IPS-18c (cell line): Measurements from ENCODE around the gene GDF2.

Experiments used
- H3K4me3 ChIP-seq: 2 replicates; pipeline ENCODE4 v1.7.0; 2013; ENCODE audit warnings: low read depth, mild to moderate bottlenecking, low read length, moderate library complexity; ENCODE audit not compliant: insufficient read depth
- H3K9me3 ChIP-seq: one replicate; pipeline ENCODE4 v1.6.1; 2013; ENCODE audit warnings: mild to moderate bottlenecking, low read length, moderate library complexity; ENCODE audit not compliant: control insufficient read depth, insufficient read depth

GDF2 gene

GRCh38 chr10:47322300-47323061 is at the start of gene GDF2:
GDF2 (plus strand) TSS chr10:47322454; CDS start chr10:47322669, 215 bp downstream.
- H3K4me3 ChIP-seq, result no peak within 1 kb of the TSS
- H3K9me3 ChIP-seq, result no peaks in the 10 kb centered on the region

GRCh38 chr10:47276071-47276470 is 46.2 kb upstream of the GDF2 start:
- no peak overlapping the region for H3K4me3 ChIP-seq

GRCh38 chr10:47276576-47277351 is 45.5 kb upstream of the GDF2 start:
- no peaks in the 10 kb centered on the region for H3K9me3 ChIP-seq
- H3K4me3 ChIP-seq, result no peak overlapping the region

More at GRCh38 chr10:47276071-47276470, 46.2 kb upstream of the GDF2 start:
- no peaks in the 10 kb centered on the region for H3K9me3 ChIP-seq

- Histone ChIP-seq H3K9me3 (no peaks in the 10 kb centered on the region), H3K4me3 (no peak overlapping the region)
These were observed 44.7 kb upstream of the GDF2 start for GRCh38 chr10:47277352-47278151.

DNA sequence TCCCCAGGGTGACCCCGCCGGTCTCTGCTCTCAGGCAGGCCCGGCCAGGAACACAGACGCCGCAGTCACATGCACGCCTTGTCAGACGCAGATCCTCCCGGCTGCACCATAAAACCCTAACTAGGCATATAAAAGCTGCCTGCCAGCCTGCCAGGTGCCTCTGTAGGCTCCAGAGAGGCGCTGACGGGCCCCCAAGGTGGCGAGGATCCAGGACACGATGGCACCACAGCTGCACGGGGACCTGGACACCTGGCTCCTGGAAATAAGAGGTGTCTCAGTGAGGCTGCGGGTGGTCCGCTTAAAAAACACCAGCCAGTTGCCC is 44.1 kb upstream of the GDF2 start:
- Histone ChIP-seq H3K9me3 (no peaks in the 10 kb centered on the region), H3K4me3 (no peak overlapping the region)

- Histone ChIP-seq H3K4me3 (no peak overlapping the region), H3K9me3 (no peaks in the 10 kb centered on the region)
These were observed 43.5 kb upstream of the GDF2 start for GRCh38 chr10:47278720-47279119.

DNA sequence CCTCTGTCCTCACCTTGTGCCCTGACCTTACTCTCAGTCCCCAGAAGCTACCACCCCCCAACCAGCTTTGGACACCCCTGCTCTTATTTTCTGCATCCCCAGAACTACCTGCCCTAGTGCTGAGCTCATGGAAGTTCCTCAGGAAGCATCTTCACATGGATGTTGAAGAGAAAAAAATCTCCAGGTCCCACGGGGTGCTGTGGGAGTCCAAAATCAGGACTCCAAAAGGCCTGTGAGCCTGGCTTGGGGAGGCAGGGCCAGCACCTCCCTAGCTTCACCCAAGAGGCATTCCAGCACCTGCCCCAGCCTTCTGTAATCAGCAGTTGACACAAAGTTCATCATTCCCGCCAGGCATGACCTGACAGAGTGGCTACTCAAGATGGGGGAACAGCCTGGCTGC is 43.0 kb upstream of the GDF2 start:
- H3K9me3 ChIP-seq, result no peaks in the 10 kb centered on the region
- H3K4me3 ChIP-seq, result no peak overlapping the region

GRCh38 chr10:47282005-47282656 is 40.1 kb upstream of the GDF2 start:
- H3K4me3 ChIP-seq, result no peak overlapping the region
- H3K9me3 ChIP-seq, result no peaks in the 10 kb centered on the region

DNA sequence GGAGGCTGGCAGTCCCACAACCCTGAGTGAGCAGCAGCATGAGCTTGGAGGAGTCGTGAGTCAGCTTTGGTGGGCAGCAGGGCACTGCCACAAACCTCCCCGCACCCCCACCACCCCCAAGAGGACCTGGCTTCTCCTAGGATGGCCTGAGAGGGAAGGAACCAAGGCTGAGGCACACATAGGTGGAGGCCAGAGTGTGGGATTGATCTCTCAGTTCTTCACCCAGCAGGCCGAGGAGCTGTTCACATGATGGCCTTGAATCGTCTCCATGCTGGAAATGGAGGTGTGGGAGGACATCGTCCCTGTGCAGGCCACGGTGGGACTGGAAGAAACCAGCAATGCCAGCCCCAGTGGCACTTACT is 39.6 kb upstream of the GDF2 start:
- H3K4me3 ChIP-seq, result no peak overlapping the region

GRCh38 chr10:47283101-47283630 is 39.1 kb upstream of the GDF2 start:
- H3K4me3 ChIP-seq, result no peak overlapping the region

More for the DNA sequence above, 39.6 kb upstream of the GDF2 start:
- H3K9me3 ChIP-seq, result no peaks in the 10 kb centered on the region

DNA sequence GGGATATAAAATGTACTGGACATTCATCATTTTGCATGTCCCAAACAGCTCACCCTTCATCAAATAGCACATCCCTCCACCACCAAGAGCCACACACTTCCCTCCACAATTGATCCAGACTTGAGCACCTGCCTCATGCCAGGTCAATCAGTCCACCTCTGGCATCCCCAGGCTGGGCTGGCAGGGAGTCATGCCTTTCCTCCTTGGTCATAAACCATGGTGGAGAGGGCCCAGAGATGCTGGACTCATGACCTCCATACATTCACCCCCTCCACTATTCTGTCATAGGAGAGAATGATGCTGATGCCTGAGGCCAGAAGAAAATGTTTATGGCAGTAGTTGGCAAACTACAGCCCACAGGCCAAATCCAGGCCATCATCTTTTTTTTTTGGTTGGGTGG is 38.4 kb upstream of the GDF2 start:
- H3K4me3 ChIP-seq, result no peak overlapping the region
- H3K9me3 ChIP-seq, result no peaks in the 10 kb centered on the region

More at GRCh38 chr10:47283101-47283630, 39.1 kb upstream of the GDF2 start:
- H3K9me3 ChIP-seq, result no peaks in the 10 kb centered on the region

DNA sequence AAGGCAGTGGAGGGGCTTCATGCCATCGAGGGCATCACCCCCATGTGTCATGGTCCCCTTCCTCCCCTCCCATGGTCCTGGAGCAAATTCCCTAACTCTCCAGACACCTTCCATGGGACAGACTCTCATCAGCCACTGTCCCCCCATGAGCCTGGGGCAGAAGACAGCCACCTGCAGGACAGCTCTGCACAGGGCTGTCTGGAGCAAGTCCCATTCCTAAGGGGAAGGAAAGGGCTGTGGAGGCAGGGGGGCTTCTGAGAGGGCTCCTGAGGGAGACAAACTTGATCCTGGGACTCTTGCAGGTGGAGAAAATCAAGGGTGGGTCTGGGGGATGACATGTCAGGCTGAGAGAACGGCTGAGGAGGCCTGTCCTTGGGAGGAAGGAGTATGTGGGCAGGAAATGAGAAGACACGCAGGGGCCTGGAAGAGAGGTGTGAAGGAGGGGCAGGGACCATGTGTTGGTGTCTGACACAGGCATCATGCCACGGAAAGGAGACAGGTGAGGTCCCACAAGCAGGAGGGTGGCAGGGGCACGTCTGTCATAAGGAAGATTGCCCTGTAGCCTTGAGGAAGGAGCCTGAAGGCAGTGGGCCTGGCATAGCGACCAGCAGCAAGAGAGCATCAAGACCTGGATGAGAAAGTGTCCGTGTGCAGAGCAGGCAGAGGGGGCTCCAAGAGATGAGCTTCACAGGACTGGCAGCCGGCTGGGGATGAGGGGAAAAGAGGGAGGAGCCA is 36.7 kb upstream of the GDF2 start:
- no peaks in the 10 kb centered on the region for H3K9me3 ChIP-seq
- no peak overlapping the region for H3K4me3 ChIP-seq

DNA sequence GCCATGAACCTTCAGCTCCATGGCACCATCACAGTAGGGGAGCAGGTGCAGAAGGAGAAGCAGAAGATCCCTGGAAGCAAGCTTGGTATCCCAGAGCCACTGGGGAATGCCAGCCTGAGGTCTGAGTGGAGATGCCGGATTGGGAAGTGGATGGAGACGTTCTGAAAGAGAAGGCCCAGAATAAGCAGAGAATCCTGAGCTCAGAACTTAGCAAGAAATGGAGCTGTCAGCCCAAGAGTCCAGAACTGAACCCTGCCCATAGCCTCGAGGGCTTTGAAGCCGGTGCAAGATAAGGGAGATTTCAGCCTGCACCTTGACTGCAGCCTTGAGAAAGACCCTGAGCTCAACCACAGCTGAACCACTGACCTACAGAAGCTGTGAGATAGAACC is 36.1 kb upstream of the GDF2 start:
- Histone ChIP-seq H3K4me3 (no peak overlapping the region), H3K9me3 (no peaks in the 10 kb centered on the region)

GRCh38 chr10:47286591-47287315 is 35.5 kb upstream of the GDF2 start:
- Histone ChIP-seq H3K9me3 (no peaks in the 10 kb centered on the region), H3K4me3 (no peak overlapping the region)

DNA sequence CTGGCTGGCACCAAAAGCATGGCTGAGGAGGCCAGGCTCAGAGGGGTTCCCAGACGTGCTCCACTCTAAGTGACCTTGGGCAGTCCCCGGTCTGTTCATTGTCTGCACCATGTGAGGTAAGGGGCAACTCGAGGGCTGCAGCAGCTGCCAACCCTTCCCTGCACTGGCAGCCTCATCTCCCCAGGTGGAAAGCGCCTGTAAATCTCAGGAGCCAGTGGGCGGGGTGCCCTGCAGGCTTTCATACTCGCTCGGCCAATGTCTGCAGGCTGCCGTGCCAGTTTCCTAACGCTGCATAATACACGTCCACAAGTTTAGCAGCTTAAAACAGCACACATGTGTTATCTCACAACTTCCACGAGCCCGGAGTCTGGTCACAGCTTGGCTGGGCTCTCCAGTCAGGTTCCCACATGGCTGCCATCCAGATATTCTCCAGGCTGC is 34.9 kb upstream of the GDF2 start:
- H3K9me3 ChIP-seq, result no peaks in the 10 kb centered on the region
- H3K4me3 ChIP-seq, result no peak overlapping the region

DNA sequence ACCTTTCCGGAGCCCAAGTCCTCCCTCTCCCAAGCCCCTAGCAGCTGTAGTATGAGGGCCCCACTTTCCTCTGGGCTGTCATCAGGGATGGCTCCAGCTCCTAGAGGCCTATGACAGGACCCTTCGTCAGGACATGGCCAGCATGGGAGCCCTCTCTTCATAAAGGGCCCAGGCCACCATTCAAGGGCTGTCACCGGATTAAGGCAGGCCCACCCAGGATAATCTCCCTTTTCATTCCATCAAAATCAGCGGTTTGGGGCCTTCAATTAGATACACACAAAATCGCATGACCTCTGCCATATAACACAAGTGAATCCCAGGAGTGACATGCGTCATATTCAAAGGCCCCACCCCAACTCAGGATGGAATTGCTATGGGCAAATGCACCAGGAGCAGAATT is 34.4 kb upstream of the GDF2 start:
- no peak overlapping the region for H3K4me3 ChIP-seq

More for the DNA sequence above, 34.4 kb upstream of the GDF2 start:
- H3K9me3 ChIP-seq, result no peaks in the 10 kb centered on the region
